Keratinocyte (primary cell): Measurements from ENCODE around the gene ANKRA2. TPM values are rescaled to one million over a fixed set of nuclear protein-coding genes. Genes with fewer than 3 reads are reported as not detected.

Experiments used
- DNase-seq: peaks from one replicate; pipeline ENCODE4 v3.0.0-alpha.2; 2011; ENCODE audit warnings: low read depth, missing footprints, low spot score
- FAIRE-seq: peaks from 2 replicates; lab custom pipeline; 2011; peaks lifted over from hg19 to GRCh38; lab: Jason Lieb, UNC
- H2AFZ ChIP-seq: 2 replicates; pipeline ENCODE4 v1.6.0; 2012; ENCODE audit warnings: low read length, control low read depth, inconsistent platforms; ENCODE audit not compliant: control insufficient read depth
- H3K27ac ChIP-seq: 2 replicates; pipeline ENCODE4 v1.5.1; 2011; ENCODE audit warnings: low read length; ENCODE audit not compliant: control insufficient read depth, insufficient read depth
- H3K27me3 ChIP-seq: 3 replicates; pipeline ENCODE4 v1.6.0; 2011; ENCODE audit warnings: low read length; ENCODE audit not compliant: control insufficient read depth, insufficient read depth; ENCODE audit errors: extremely low read depth
- H3K36me3 ChIP-seq, 2 experiments: 2 replicates in 1 of 2; 3 replicates in 1 of 2; pipeline ENCODE4 v1.5.1; 2011; ENCODE audit warnings: low read length in 2 of 2, mild to moderate bottlenecking in 1 of 2; ENCODE audit not compliant: control insufficient read depth in 2 of 2, insufficient read depth in 2 of 2; ENCODE audit errors: extremely low read depth in 1 of 2
- H3K4me1 ChIP-seq: 3 replicates; pipeline ENCODE4 v1.5.1; 2011; ENCODE audit warnings: low read length; ENCODE audit not compliant: control insufficient read depth, insufficient read depth; ENCODE audit errors: extremely low read depth
- H3K4me2 ChIP-seq: 3 replicates; pipeline ENCODE4 v1.6.0; 2011; ENCODE audit warnings: low read depth, low read length; ENCODE audit not compliant: control insufficient read depth, insufficient read depth; ENCODE audit errors: extremely low read depth
- H3K4me3 ChIP-seq, 3 experiments: fragments of 200-600 bp in 1 of 3; sonication (generic) in 1 of 3; 2 replicates in 2 of 3; 3 replicates in 1 of 3; pipeline ENCODE4 v1.5.1; 2011 to 2016; ENCODE audit warnings: low read length in 3 of 3, mild to moderate bottlenecking in 3 of 3, control low read depth in 2 of 3, inconsistent platforms in 1 of 3, low read depth in 1 of 3, mixed read lengths in 1 of 3, mixed run types in 1 of 3, moderate library complexity in 1 of 3; ENCODE audit not compliant: control insufficient read depth in 2 of 3, insufficient read depth in 2 of 3; ENCODE audit errors: extremely low read depth in 1 of 3
- H3K79me2 ChIP-seq: 2 replicates; pipeline ENCODE4 v1.6.0; 2012; ENCODE audit warnings: low read length; ENCODE audit not compliant: control insufficient read depth, insufficient read depth
- H3K9ac ChIP-seq: 3 replicates; pipeline ENCODE4 v1.6.0; 2011; ENCODE audit warnings: low read length; ENCODE audit not compliant: control insufficient read depth, insufficient read depth; ENCODE audit errors: extremely low read depth
- H3K9me1 ChIP-seq: 3 replicates; pipeline ENCODE4 v1.6.0; 2011; ENCODE audit warnings: low read length; ENCODE audit not compliant: control insufficient read depth, insufficient read depth; ENCODE audit errors: extremely low read depth
- H3K9me3 ChIP-seq: 2 replicates; pipeline ENCODE4 v1.5.1; 2012; ENCODE audit warnings: low read depth, low read length; ENCODE audit not compliant: control insufficient read depth
- H4K20me1 ChIP-seq: 3 replicates; pipeline ENCODE4 v1.6.0; 2011; ENCODE audit warnings: low read length; ENCODE audit not compliant: control insufficient read depth, insufficient read depth; ENCODE audit errors: extremely low read depth
- EZH2 ChIP-seq: IDR thresholded peaks from one replicate; pipeline ENCODE4 v1.6.1; 2012; ENCODE audit warnings: inconsistent platforms, mild to moderate bottlenecking, low read length, moderate library complexity
- dilution Hi-C: fragments of 300-500 bp; cut with MboI; formaldehyde crosslinking; loops from one replicate; pipeline ENCODE4 v1.7.0; 2020; ENCODE audit warnings: low sequenced_read_pairs; ENCODE audit not compliant: extremely low pct_ligation_motif_present
- polyA plus RNA-seq, 5 experiments: library from polyadenylated mRNA; depleted of rRNA in 3 of 5; stranded (reverse) in 3 of 5; stranded (forward) in 1 of 5; unstranded in 1 of 5; fragments of >200 nt; gene quantifications; 1 replicate in 1 of 5; 2 replicates in 3 of 5; 3 replicates in 1 of 5; pipeline versions ENCODE4 v1.2.1 to v1.2.3, GENCODE V29; 2011 to 2012; ENCODE audit warnings: missing spikeins in 2 of 5, low read depth in 1 of 5, low replicate concordance in 1 of 5
- TF ChIP-seq, protein P1 (sequence below), 3 experiments: IDR thresholded peaks in 1 of 3; conservative IDR thresholded peaks in 1 of 3; optimal IDR thresholded peaks in 1 of 3; 2 replicates in 2 of 3; 3 replicates in 1 of 3; pipeline versions ENCODE3 to v1.5.1; 2011; ENCODE audit warnings: low read length in 3 of 3, mild to moderate bottlenecking in 3 of 3, moderate library complexity in 2 of 3, control low read depth in 1 of 3, inconsistent platforms in 1 of 3; ENCODE audit not compliant: insufficient read depth in 2 of 3; ENCODE audit errors: extremely low read depth in 1 of 3

Gene ANKRA2
- polyA plus RNA-seq, 1 donor (not counting 4 experiments of a cell fraction or from before 2014, with no cell fraction given), result 20.6 TPM

GRCh38 chr5:73603998-73604397, 38.6 kb upstream of the ANKRA2 start:
- Histone ChIP-seq H3K27ac (no peak overlapping the region), H3K4me3 (no peak overlapping the region), H3K79me2 (no peaks in the 10 kb centered on the region), H3K27me3 (no peaks in the 10 kb centered on the region), H3K4me1 (peaks cover 21% of the 10 kb centered on the region), H3K9me3 (no peaks in the 10 kb centered on the region), H4K20me1 (no peaks in the 10 kb centered on the region), H3K4me2 (no peak overlapping the region), H2AFZ (no peak overlapping the region), H3K36me3 (no peaks in the 10 kb centered on the region), H3K9me1 (no peaks in the 10 kb centered on the region), H3K9ac (no peak overlapping the region)
- FAIRE-seq (no peak), DNase-seq (no peak)
- dilution Hi-C loops, result no loop called here
- TF ChIP-seq, protein P1, sequence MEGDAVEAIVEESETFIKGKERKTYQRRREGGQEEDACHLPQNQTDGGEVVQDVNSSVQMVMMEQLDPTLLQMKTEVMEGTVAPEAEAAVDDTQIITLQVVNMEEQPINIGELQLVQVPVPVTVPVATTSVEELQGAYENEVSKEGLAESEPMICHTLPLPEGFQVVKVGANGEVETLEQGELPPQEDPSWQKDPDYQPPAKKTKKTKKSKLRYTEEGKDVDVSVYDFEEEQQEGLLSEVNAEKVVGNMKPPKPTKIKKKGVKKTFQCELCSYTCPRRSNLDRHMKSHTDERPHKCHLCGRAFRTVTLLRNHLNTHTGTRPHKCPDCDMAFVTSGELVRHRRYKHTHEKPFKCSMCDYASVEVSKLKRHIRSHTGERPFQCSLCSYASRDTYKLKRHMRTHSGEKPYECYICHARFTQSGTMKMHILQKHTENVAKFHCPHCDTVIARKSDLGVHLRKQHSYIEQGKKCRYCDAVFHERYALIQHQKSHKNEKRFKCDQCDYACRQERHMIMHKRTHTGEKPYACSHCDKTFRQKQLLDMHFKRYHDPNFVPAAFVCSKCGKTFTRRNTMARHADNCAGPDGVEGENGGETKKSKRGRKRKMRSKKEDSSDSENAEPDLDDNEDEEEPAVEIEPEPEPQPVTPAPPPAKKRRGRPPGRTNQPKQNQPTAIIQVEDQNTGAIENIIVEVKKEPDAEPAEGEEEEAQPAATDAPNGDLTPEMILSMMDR (optimal IDR thresholded peaks at IDR 0.05 in 1 of 3, IDR thresholded peaks at IDR 0.05 in 1 of 3, conservative IDR thresholded peaks at IDR 0.05 in 1 of 3; ENCODE audit: extremely low read depth in 1 of 3, insufficient read depth in 2 of 3, low read length in 3 of 3), result no peak
- TF ChIP-seq EZH2, result no peak

- FAIRE-seq (no peak), DNase-seq (no peak)
- Histone ChIP-seq H3K9me3 (no peaks in the 10 kb centered on the region), H3K79me2 (no peaks in the 10 kb centered on the region), H3K36me3 (no peaks in the 10 kb centered on the region), H3K4me3 (no peak overlapping the region), H3K9ac (no peak overlapping the region), H4K20me1 (no peaks in the 10 kb centered on the region), H3K4me2 (no peak overlapping the region), H3K9me1 (no peaks in the 10 kb centered on the region), H3K27ac (no peak overlapping the region), H3K27me3 (no peaks in the 10 kb centered on the region), H2AFZ (no peak overlapping the region), H3K4me1 (peaks cover 2% of the 10 kb centered on the region)
- dilution Hi-C loops, result no loop called here
- TF ChIP-seq EZH2, result no peak
- TF ChIP-seq, protein P1 (optimal IDR thresholded peaks at IDR 0.05 in 1 of 3, IDR thresholded peaks at IDR 0.05 in 1 of 3, conservative IDR thresholded peaks at IDR 0.05 in 1 of 3; ENCODE audit: extremely low read depth in 1 of 3, insufficient read depth in 2 of 3, low read length in 3 of 3), result no peak
Measured at GRCh38 chr5:73599380-73599779, 33.9 kb upstream of the ANKRA2 start.
